Fibroblast of pulmonary artery (primary cell): ENCODE data around the gene PIK3CB.
A peak's percentile ranks its signal among the peaks of the same experiment; 100 is the strongest.
"Not testable (repeated sequence)": the region's sequence is repeated elsewhere in the genome, so short reads cannot be mapped to it uniquely, and the experiment has no call there.

Experiments used
- DNase-seq: peaks from one replicate; pipeline ENCODE4 v3.0.0-alpha.2; 2010; ENCODE audit warnings: low read depth
- H3K4me3 ChIP-seq: replicated peaks from 2 replicates; pipeline ENCODE4 v1.5.1; 2011; ENCODE audit warnings: low read depth, mild to moderate bottlenecking, control low read depth, low read length, moderate library complexity
- TF ChIP-seq, protein P1 (sequence below): IDR thresholded peaks from 2 replicates; pipeline ENCODE4 v1.5.1; 2011; ENCODE audit warnings: mild to moderate bottlenecking, control low read depth, low read length, inconsistent platforms; ENCODE audit errors: missing control alignments

Gene PIK3CB

GRCh38 chr3:138620431-138620830 is 214.3 kb downstream of the PIK3CB start:
- no peak overlapping the region for H3K4me3 ChIP-seq
- TF ChIP-seq, protein P1, sequence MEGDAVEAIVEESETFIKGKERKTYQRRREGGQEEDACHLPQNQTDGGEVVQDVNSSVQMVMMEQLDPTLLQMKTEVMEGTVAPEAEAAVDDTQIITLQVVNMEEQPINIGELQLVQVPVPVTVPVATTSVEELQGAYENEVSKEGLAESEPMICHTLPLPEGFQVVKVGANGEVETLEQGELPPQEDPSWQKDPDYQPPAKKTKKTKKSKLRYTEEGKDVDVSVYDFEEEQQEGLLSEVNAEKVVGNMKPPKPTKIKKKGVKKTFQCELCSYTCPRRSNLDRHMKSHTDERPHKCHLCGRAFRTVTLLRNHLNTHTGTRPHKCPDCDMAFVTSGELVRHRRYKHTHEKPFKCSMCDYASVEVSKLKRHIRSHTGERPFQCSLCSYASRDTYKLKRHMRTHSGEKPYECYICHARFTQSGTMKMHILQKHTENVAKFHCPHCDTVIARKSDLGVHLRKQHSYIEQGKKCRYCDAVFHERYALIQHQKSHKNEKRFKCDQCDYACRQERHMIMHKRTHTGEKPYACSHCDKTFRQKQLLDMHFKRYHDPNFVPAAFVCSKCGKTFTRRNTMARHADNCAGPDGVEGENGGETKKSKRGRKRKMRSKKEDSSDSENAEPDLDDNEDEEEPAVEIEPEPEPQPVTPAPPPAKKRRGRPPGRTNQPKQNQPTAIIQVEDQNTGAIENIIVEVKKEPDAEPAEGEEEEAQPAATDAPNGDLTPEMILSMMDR, result no peak
- DNase-seq, result no peak

DNA sequence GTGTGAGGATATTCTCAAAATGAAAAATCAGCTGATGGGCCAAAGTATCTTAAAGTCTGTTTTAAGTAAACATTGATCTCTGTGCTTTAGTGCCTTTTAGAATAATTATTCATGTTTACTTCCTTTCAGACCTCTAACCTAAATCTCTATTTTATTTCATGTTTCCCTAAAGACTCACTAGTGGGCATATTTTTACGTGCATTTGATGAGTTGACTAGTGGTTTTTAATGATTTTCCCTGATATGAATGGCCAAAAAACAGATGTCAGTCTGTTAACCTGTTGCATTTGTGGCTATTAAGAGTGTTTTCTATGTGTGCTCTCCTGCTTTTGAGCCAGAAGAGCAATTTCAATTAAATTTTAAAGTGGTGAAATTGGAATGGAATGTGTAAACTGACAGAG is 219.3 kb downstream of the PIK3CB start:
- TF ChIP-seq, protein P1, result no peak
- H3K4me3 ChIP-seq, result no peak overlapping the region
- DNase-seq, result no peak

GRCh38 chr3:138609898-138610266 is 224.8 kb downstream of the PIK3CB start:
- no peak overlapping the region for H3K4me3 ChIP-seq
- no peak for DNase-seq
- TF ChIP-seq, protein P1, result no peak

- TF ChIP-seq, protein P1, result no peak
- peak; percentile 66 for DNase-seq
- peak within 1 kb of the TSS; percentile 63 for H3K4me3 ChIP-seq
Observed at GRCh38 chr3:138608322-138609135, 226.2 kb downstream of the PIK3CB start, which contains the start of gene FAIM. Gene FAIM, plus strand, starts transcription at chr3:138608771. Its CDS starts 10,956 bp downstream, at chr3:138619727.

DNA sequence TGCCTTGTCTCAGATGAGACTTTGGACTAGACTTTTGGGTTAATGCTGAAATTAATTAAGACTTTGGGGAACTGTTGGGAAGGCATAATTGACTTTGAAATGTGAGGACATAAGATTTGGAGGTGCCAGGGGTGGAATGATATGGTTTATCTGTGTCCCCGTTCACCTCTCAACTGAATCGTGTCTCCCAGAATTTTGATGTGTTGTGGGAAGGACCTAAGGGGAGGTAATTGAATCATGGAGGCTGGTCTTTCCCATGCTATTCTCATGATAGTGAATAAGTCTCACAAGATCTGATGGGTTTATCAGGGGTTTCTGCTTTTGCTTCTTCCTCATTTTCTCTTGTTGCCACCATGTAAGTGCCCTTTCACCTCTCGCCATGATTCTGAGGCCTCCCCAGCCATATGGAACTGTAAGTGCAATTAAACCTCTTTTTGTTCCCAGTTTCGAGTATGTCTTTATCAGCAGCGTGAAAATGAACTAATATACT is 230.6 kb downstream of the PIK3CB start:
- H3K4me3 ChIP-seq, result not testable (repeated sequence)

More for the DNA sequence above, 230.6 kb downstream of the PIK3CB start:
- DNase-seq, result not testable (repeated sequence)
